Stimulated activated CD8-positive, alpha-beta memory T cell treated with anti-CD3 and anti-CD28 coated beads, Interleukin-2, amount 100 ng/mL, for 1 hour (primary cell): ENCODE measurements around the gene UTRN.

Source experiments
- DNase-seq, 2 donors: peaks; one replicate each; pipeline ENCODE4 v3.0.0-alpha.2; 2020; ENCODE audit warnings: low read depth in 2 of 2

Gene UTRN

GRCh38 chr6:144314003-144314485 is 28.9 kb downstream of the UTRN start:
- DNase-seq, result no peak

GRCh38 chr6:144314562-144314961 is 29.4 kb downstream of the UTRN start:
- no peak for DNase-seq

- DNase-seq, result no peak
Observed at GRCh38 chr6:144315226-144315980, 30.3 kb downstream of the UTRN start.

- DNase-seq, result no peak
Observed at GRCh38 chr6:144315981-144316861, 31.1 kb downstream of the UTRN start.

GRCh38 chr6:144316862-144317195 is 31.7 kb downstream of the UTRN start:
- DNase-seq, result no peak

- DNase-seq, result no peak
Observed at GRCh38 chr6:144317736-144318135, 32.6 kb downstream of the UTRN start.

GRCh38 chr6:144319211-144319610 is 34.1 kb downstream of the UTRN start:
- no peak for DNase-seq

GRCh38 chr6:144320741-144321140 is 35.6 kb downstream of the UTRN start:
- no peak for DNase-seq

- DNase-seq, result no peak
Observed at GRCh38 chr6:144321839-144322591, 36.9 kb downstream of the UTRN start.

- no peak for DNase-seq
Observed at GRCh38 chr6:144325232-144325631, 40.1 kb downstream of the UTRN start.

- no peak for DNase-seq
Observed at GRCh38 chr6:144326393-144326792, 41.3 kb downstream of the UTRN start.

- no peak for DNase-seq
Observed at GRCh38 chr6:144327081-144327480, 41.9 kb downstream of the UTRN start.

- no peak for DNase-seq
Observed at GRCh38 chr6:144330017-144330987, 45.2 kb downstream of the UTRN start.

- no peak for DNase-seq
Observed at GRCh38 chr6:144331491-144331969, 46.4 kb downstream of the UTRN start.

- no peak for DNase-seq
Observed at GRCh38 chr6:144332177-144332576, 47.0 kb downstream of the UTRN start.

- peak; percentile 39 to 41 for DNase-seq
Observed at GRCh38 chr6:144334150-144334708, 49.1 kb downstream of the UTRN start.
